ENCODE data around the gene VIT.
A peak's percentile ranks its signal among the peaks of the same experiment; 100 is the strongest.

VIT gene

GRCh38 chr2:36754578-36754977 lies 58.1 kb downstream of the VIT start:
- DNase-seq (ENCODE audit: low spot score), result no peak
- in situ Hi-C loops (cut with MboI; ENCODE audit: low pct_unique_long_range_greater_than_20kb, low sequenced_read_pairs, unreplicated experiment), result no loop called here

GRCh38 chr2:36756438-36756837 lies 59.9 kb downstream of the VIT start:
- in situ Hi-C loops (cut with MboI; ENCODE audit: low pct_unique_long_range_greater_than_20kb, low sequenced_read_pairs, unreplicated experiment), result no loop called here
- TF ChIP-seq CTCF (IDR thresholded peaks at IDR 0.05; ENCODE audit: extremely low read depth, insufficient read depth, missing control alignments), result no peak

More at GRCh38 chr2:36754578-36754977, 58.1 kb downstream of the VIT start:
- TF ChIP-seq CTCF (IDR thresholded peaks at IDR 0.05; ENCODE audit: extremely low read depth, insufficient read depth, missing control alignments), result no peak

GRCh38 chr2:36762764-36763490 lies 66.4 kb downstream of the VIT start:
- no peak for DNase-seq (ENCODE audit: low spot score)
- in situ Hi-C loops (cut with MboI; ENCODE audit: low pct_unique_long_range_greater_than_20kb, low sequenced_read_pairs, unreplicated experiment), result no loop called here
- TF ChIP-seq CTCF (IDR thresholded peaks at IDR 0.05; ENCODE audit: extremely low read depth, insufficient read depth, missing control alignments), result no peak

More at GRCh38 chr2:36756438-36756837, 59.9 kb downstream of the VIT start:
- no peak for DNase-seq (ENCODE audit: low spot score)

- no peak for DNase-seq (ENCODE audit: low spot score)
- in situ Hi-C loops (cut with MboI; ENCODE audit: low pct_unique_long_range_greater_than_20kb, low sequenced_read_pairs, unreplicated experiment), result no loop called here
- TF ChIP-seq CTCF (IDR thresholded peaks at IDR 0.05; ENCODE audit: extremely low read depth, insufficient read depth, missing control alignments), result no peak
These were observed 72.6 kb downstream of the VIT start for GRCh38 chr2:36769106-36769505.

- peak; percentile 67 for DNase-seq (ENCODE audit: low spot score)
- in situ Hi-C loops (cut with MboI; ENCODE audit: low pct_unique_long_range_greater_than_20kb, low sequenced_read_pairs, unreplicated experiment), result no loop called here
- peak; percentile 81 for TF ChIP-seq CTCF (IDR thresholded peaks at IDR 0.05; ENCODE audit: extremely low read depth, insufficient read depth, missing control alignments)
These were observed 74.2 kb downstream of the VIT start for GRCh38 chr2:36770542-36771287.

- in situ Hi-C loops (cut with MboI; ENCODE audit: low pct_unique_long_range_greater_than_20kb, low sequenced_read_pairs, unreplicated experiment), result no loop called here
- TF ChIP-seq CTCF (IDR thresholded peaks at IDR 0.05; ENCODE audit: extremely low read depth, insufficient read depth, missing control alignments), result no peak
- DNase-seq (ENCODE audit: low spot score), result no peak
These were observed 75.2 kb downstream of the VIT start for GRCh38 chr2:36771671-36772070.

Measured in GM13977 (cell line).